Measurements from ENCODE around the gene PRDM16. TPM values are rescaled to one million over a fixed set of nuclear protein-coding genes. Genes with fewer than 3 reads are reported as not detected.

Gene PRDM16
- total RNA-seq, 1 experiment from 2014 or later = 0.17 TPM

DNA sequence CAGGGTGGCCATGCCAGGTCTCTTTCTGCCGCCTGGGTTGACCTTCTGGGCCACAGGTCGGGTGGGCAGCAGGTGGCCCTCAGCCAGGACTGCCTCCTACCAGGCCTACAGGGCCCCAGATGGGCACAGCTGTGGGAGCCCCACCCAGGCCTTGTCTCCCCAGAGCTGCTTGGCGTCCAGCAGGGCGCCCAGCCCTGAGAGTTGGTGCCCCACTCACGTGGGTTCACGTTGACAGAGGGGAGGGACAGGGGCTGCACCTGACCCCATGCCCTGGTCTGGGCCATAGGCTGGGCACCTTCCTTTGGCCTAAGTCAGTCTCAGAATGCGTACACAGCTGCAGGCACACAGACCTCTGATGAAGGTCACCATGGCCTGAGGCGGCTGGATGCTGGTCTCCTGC, 16.7 kb downstream of the PRDM16 start:
- Histone ChIP-seq H3K79me1 (ENCODE audit: insufficient read depth, low read depth, low read length, poor library complexity, severe bottlenecking) (no peaks in the 10 kb centered on the region), H3K9me3 (ENCODE audit: control insufficient read depth, low read depth, low read length) (no peaks in the 10 kb centered on the region), H2AFZ (ENCODE audit: low read length) (no peak overlapping the region), H2BK12ac (ENCODE audit: insufficient read length, low read depth, low read length) (no peak overlapping the region), H2BK5ac (ENCODE audit: insufficient read length, low read length) (no peak overlapping the region), H3K4me1 (ENCODE audit: insufficient read depth, low read length) (no peaks in the 10 kb centered on the region), H2BK20ac (ENCODE audit: low read depth, low read length, poor library complexity, severe bottlenecking) (no peak overlapping the region), H4K5ac (ENCODE audit: insufficient read length, low read depth, low read length) (no peak overlapping the region), H3T11ph (ENCODE audit: low read length) (no peak overlapping the region), H3K23ac (ENCODE audit: insufficient read length, low read depth, low read length) (no peak overlapping the region), H2BK15ac (ENCODE audit: low read depth, low read length) (no peak overlapping the region), H4K91ac (ENCODE audit: insufficient read length, low read depth, low read length) (no peak overlapping the region), H3K18ac (ENCODE audit: insufficient read length, low read depth, low read length) (no peak overlapping the region), H3K23me2 (ENCODE audit: insufficient read length, low read depth, low read length, poor library complexity, severe bottlenecking) (no peaks in the 10 kb centered on the region), H4K20me1 (ENCODE audit: control insufficient read depth, insufficient read depth, insufficient read length) (no peaks in the 10 kb centered on the region), H3K4ac (ENCODE audit: low read depth, low read length) (no peak overlapping the region), H3K27ac (ENCODE audit: insufficient read length, low read depth, low read length) (no peak overlapping the region), H2BK120ac (ENCODE audit: low read depth, low read length, poor library complexity, severe bottlenecking) (no peak overlapping the region), H3K9ac (ENCODE audit: extremely low read depth, insufficient read length, low read length) (no peak overlapping the region), H3K79me2 (ENCODE audit: insufficient read depth, low read length) (no peaks in the 10 kb centered on the region), H3K27me3 (ENCODE audit: insufficient read depth, low read length) (no peaks in the 10 kb centered on the region), H3K56ac (ENCODE audit: insufficient read length, low read depth, low read length) (no peak overlapping the region), H3K14ac (ENCODE audit: insufficient read depth, low read length) (no peak overlapping the region), H4K8ac (replicated peaks; ENCODE audit: insufficient read length, low read depth, low read length) (no peak overlapping the region), H2AK5ac (ENCODE audit: insufficient read length, low read length) (no peak overlapping the region), H3K4me2 (ENCODE audit: insufficient read depth, insufficient read length, low read length) (no peak overlapping the region)
- DNase-seq = no peak
- TF ChIP-seq CTCF (conservative IDR thresholded peaks at IDR 0.05) = no peak
- no peak overlapping the region for H3K27ac Mint-ChIP-seq
- H3K4me1 Mint-ChIP-seq = peaks cover 0 to 3% of the 10 kb centered on the region in 2 experiments; a peak in 1 of 4 replicates
- H3K4me3 Mint-ChIP-seq = no peak overlapping the region
- no peaks in the 10 kb centered on the region for H3K36me3 Mint-ChIP-seq (ENCODE audit: insufficient read depth in 1 of 3, low read depth in 3 of 3)
- no CpG with 5 or more reads among the region's 8 CpGs for WGBS (ENCODE audit: extremely low coverage, insufficient read length, low lambda C conversion rate)
- H3K27me3 Mint-ChIP-seq (ENCODE audit: low read depth) = no peaks in the 10 kb centered on the region; the same call in 1 of the 2 replicates
- H3K9me3 Mint-ChIP-seq = no peaks in the 10 kb centered on the region

Data from H9 (cell line).